ENCODE measurements around the gene PALM2AKAP2.

The PALM2AKAP2 gene

GRCh38 chr9:109771796-109772531 lies 8.0 kb upstream of the PALM2AKAP2 start:
- no peak for DNase-seq (ENCODE audit: low read depth in 2 of 2)

GRCh38 chr9:109775516-109775915 lies 4.5 kb upstream of the PALM2AKAP2 start:
- no peak for DNase-seq (ENCODE audit: low read depth in 2 of 2)

GRCh38 chr9:109776391-109776790 lies 3.6 kb upstream of the PALM2AKAP2 start:
- DNase-seq (ENCODE audit: low read depth in 2 of 2), result no peak

GRCh38 chr9:109780453-109781033 lies 545 bp downstream of the PALM2AKAP2 start:
- DNase-seq (ENCODE audit: low read depth in 2 of 2), result no peak

- no peak for DNase-seq (ENCODE audit: low read depth in 2 of 2)
Observed at GRCh38 chr9:109781086-109781485, 1.1 kb downstream of the PALM2AKAP2 start.

- DNase-seq (ENCODE audit: low read depth in 2 of 2), result no peak
Observed at GRCh38 chr9:109781541-109782197, 1.7 kb downstream of the PALM2AKAP2 start.

- no peak for DNase-seq (ENCODE audit: low read depth in 2 of 2)
Observed at GRCh38 chr9:109787735-109788134, 7.7 kb downstream of the PALM2AKAP2 start.

- no peak for DNase-seq (ENCODE audit: low read depth in 2 of 2)
Observed at GRCh38 chr9:109789556-109789955, 9.6 kb downstream of the PALM2AKAP2 start.

GRCh38 chr9:109789971-109790370 lies 10.0 kb downstream of the PALM2AKAP2 start:
- no peak for DNase-seq (ENCODE audit: low read depth in 2 of 2)

GRCh38 chr9:109791003-109791677 lies 11.1 kb downstream of the PALM2AKAP2 start:
- no peak for DNase-seq (ENCODE audit: low read depth in 2 of 2)

GRCh38 chr9:109791747-109792146 lies 11.7 kb downstream of the PALM2AKAP2 start:
- DNase-seq (ENCODE audit: low read depth in 2 of 2), result no peak

- no peak for DNase-seq (ENCODE audit: low read depth in 2 of 2)
Observed at GRCh38 chr9:109792951-109793546, 13.1 kb downstream of the PALM2AKAP2 start.

GRCh38 chr9:109793921-109794320 lies 13.9 kb downstream of the PALM2AKAP2 start:
- DNase-seq (ENCODE audit: low read depth in 2 of 2), result no peak

- no peak for DNase-seq (ENCODE audit: low read depth in 2 of 2)
Observed at GRCh38 chr9:109794361-109795012, 14.5 kb downstream of the PALM2AKAP2 start.

- DNase-seq (ENCODE audit: low read depth in 2 of 2), result no peak
Observed at GRCh38 chr9:109795613-109796012, 15.6 kb downstream of the PALM2AKAP2 start.

GRCh38 chr9:109796078-109796477 lies 16.1 kb downstream of the PALM2AKAP2 start:
- DNase-seq (ENCODE audit: low read depth in 2 of 2), result no peak

- DNase-seq (ENCODE audit: low read depth in 2 of 2), result no peak
Observed at GRCh38 chr9:109797006-109797405, 17.0 kb downstream of the PALM2AKAP2 start.

- no peak for DNase-seq (ENCODE audit: low read depth in 2 of 2)
Observed at GRCh38 chr9:109797509-109797908, 17.5 kb downstream of the PALM2AKAP2 start.

GRCh38 chr9:109799141-109799540 lies 19.1 kb downstream of the PALM2AKAP2 start:
- no peak for DNase-seq (ENCODE audit: low read depth in 2 of 2)

- no peak for DNase-seq (ENCODE audit: low read depth in 2 of 2)
Observed at GRCh38 chr9:109799792-109800191, 19.8 kb downstream of the PALM2AKAP2 start.

GRCh38 chr9:109801484-109801883 lies 21.5 kb downstream of the PALM2AKAP2 start:
- DNase-seq (ENCODE audit: low read depth in 2 of 2), result no peak

GRCh38 chr9:109802491-109802890 lies 22.5 kb downstream of the PALM2AKAP2 start:
- no peak for DNase-seq (ENCODE audit: low read depth in 2 of 2)
